GM23248 (cell line): ENCODE data around the gene CFAP73.

ENCODE experiments used
- EZH2 ChIP-seq: fragments of 200-600 bp; sonication (generic); IDR thresholded peaks from 2 replicates; pipeline ENCODE4 v1.6.1; 2018; ENCODE audit warnings: antibody characterized with exemption, mild to moderate bottlenecking; ENCODE audit not compliant: insufficient read depth, poor library complexity, severe bottlenecking
- EZH2phosphoT487 ChIP-seq: fragments of 200-600 bp; sonication (generic); IDR thresholded peaks from 2 replicates; pipeline ENCODE4 v1.6.1; 2018; ENCODE audit warnings: antibody characterized with exemption, moderate library complexity, mild to moderate bottlenecking, low read depth; ENCODE audit not compliant: insufficient read depth

DNA sequence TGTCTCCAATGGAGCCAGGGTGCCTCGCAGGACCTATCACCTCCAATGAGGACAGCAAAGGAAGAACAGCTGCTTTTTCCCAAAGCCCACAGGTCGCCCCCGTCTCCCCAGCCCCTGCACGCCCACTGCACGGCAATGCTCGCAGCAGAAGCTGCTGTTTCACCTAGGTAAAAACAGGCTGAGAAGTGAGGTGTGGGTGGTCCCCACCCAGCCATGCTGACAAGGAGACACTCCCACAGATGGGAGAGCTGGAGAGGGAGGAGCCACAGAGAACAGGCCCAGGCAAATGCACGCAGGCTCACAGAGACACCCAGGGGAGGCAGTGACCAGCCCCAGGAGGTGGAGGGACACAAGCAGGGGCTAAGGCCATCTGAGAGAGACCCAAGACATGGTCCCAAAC lies 10.4 kb downstream of the CFAP73 start:
- TF ChIP-seq EZH2phosphoT487: no peak
- TF ChIP-seq EZH2: no peak
